ENCODE results near the gene MADCAM1. TPM values are rescaled to one million over a fixed set of nuclear protein-coding genes. Genes with fewer than 3 reads are reported as not detected.
A peak's percentile ranks its signal among the peaks of the same experiment; 100 is the strongest.

MADCAM1 gene
- total and polyA plus RNA-seq, 2 of the 8 experiments (the other 6 are each of a cell fraction or from before 2014, with no cell fraction given) = 2.3 to 3.0 TPM

- TF ChIP-seq, protein P1, sequence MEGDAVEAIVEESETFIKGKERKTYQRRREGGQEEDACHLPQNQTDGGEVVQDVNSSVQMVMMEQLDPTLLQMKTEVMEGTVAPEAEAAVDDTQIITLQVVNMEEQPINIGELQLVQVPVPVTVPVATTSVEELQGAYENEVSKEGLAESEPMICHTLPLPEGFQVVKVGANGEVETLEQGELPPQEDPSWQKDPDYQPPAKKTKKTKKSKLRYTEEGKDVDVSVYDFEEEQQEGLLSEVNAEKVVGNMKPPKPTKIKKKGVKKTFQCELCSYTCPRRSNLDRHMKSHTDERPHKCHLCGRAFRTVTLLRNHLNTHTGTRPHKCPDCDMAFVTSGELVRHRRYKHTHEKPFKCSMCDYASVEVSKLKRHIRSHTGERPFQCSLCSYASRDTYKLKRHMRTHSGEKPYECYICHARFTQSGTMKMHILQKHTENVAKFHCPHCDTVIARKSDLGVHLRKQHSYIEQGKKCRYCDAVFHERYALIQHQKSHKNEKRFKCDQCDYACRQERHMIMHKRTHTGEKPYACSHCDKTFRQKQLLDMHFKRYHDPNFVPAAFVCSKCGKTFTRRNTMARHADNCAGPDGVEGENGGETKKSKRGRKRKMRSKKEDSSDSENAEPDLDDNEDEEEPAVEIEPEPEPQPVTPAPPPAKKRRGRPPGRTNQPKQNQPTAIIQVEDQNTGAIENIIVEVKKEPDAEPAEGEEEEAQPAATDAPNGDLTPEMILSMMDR (IDR thresholded peaks at IDR 0.05; ENCODE audit: control extremely low read depth in 1 of 3, insufficient read depth in 1 of 3, low read depth in 1 of 3, low read length in 3 of 3) = peak; percentile 99 to 100 (median 100)
- no peak for TF ChIP-seq SP4 (IDR thresholded peaks at IDR 0.05; ENCODE audit: low read length)
- no peak for TF ChIP-seq EP300 (IDR thresholded peaks at IDR 0.05; ENCODE audit: borderline replicate concordance in 1 of 2, low read depth in 2 of 2, low read length in 2 of 2)
- 0 out of 2 replicates have a peak, but pooled peaks have one; percentile 17 for TF ChIP-seq CHD2 (IDR thresholded peaks at IDR 0.05; ENCODE audit: low read length)
- 0 out of 2 replicates have a peak, but pooled peaks have one; percentile 27 for TF ChIP-seq SP1 (IDR thresholded peaks at IDR 0.05; ENCODE audit: low read depth, low read length)
- TF ChIP-seq BRCA1 (IDR thresholded peaks at IDR 0.05; ENCODE audit: low read depth, low read length) = no peak
- no peak for TF ChIP-seq GTF2F1 (IDR thresholded peaks at IDR 0.05; ENCODE audit: borderline replicate concordance, low read depth, low read length)
- no peak for TF ChIP-seq SAP30 (IDR thresholded peaks at IDR 0.05; ENCODE audit: insufficient read depth, insufficient replicate concordance, low read length)
- no peak for TF ChIP-seq ZNF274 (IDR thresholded peaks at IDR 0.05; ENCODE audit: borderline replicate concordance, extremely low read depth, low read length)
- TF ChIP-seq TBP (IDR thresholded peaks at IDR 0.05; ENCODE audit: low read depth, low read length) = no peak; the same call in 1 of the 2 replicates
- TF ChIP-seq PHF8 (conservative IDR thresholded peaks at IDR 0.05; ENCODE audit: low read depth, low read length) = no peak
- TF ChIP-seq, protein P2, sequence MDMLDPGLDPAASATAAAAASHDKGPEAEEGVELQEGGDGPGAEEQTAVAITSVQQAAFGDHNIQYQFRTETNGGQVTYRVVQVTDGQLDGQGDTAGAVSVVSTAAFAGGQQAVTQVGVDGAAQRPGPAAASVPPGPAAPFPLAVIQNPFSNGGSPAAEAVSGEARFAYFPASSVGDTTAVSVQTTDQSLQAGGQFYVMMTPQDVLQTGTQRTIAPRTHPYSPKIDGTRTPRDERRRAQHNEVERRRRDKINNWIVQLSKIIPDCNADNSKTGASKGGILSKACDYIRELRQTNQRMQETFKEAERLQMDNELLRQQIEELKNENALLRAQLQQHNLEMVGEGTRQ (IDR thresholded peaks at IDR 0.05; ENCODE audit: low read length) = 0 out of 2 replicates have a peak, but pooled peaks have one; percentile 47
- no peak for TF ChIP-seq BCL11A (IDR thresholded peaks at IDR 0.05; ENCODE audit: low read depth in 2 of 2, low read length in 2 of 2)
- TF ChIP-seq POLR2AphosphoS5 (IDR thresholded peaks at IDR 0.05; ENCODE audit: low read depth, low read length) = peak; percentile 62; the same call in 1 of the 2 replicates
- peak; percentile 68; the same call in 1 of the 2 replicates for TF ChIP-seq GABPA (IDR thresholded peaks at IDR 0.05; ENCODE audit: borderline replicate concordance, insufficient read depth, low read length)
- TF ChIP-seq SUZ12 (IDR thresholded peaks at IDR 0.05; ENCODE audit: low read length) = no peak
- no peak for TF ChIP-seq SIX5 (IDR thresholded peaks at IDR 0.05; ENCODE audit: low read depth, low read length)
- no peak for TF ChIP-seq POU5F1 (IDR thresholded peaks at IDR 0.05; ENCODE audit: low read depth, low read length)
- TF ChIP-seq KDM5A (IDR thresholded peaks at IDR 0.05; ENCODE audit: low read length) = no peak
- no peak for TF ChIP-seq CTBP2 (IDR thresholded peaks at IDR 0.05; ENCODE audit: borderline replicate concordance, insufficient read depth, insufficient read length, low read length)
Measured at GRCh38 chr19:510606-511100, 14.4 kb downstream of the MADCAM1 start (continued).
